ENCODE results near the gene CHRM1. TPM values are rescaled to one million over a fixed set of nuclear protein-coding genes. Genes with fewer than 3 reads are reported as not detected.

Gene CHRM1
- not detected for total RNA-seq
- total RNA-seq (2013) = not detected

GRCh38 chr11:62921201-62921572 lies at the start of gene CHRM1:
Gene CHRM1, minus strand, starts transcription at chr11:62921363. Its CDS starts 10,263 bp downstream, at chr11:62911100.
- peaks cover 5 to 19% of the 10 kb centered on the region in 2 donors for H3K4me1 Mint-ChIP-seq
- intact Hi-C loops (cut with micrococcal nuclease) = no loop called here
- WGBS (ENCODE audit: insufficient coverage) = 54% methylated on average over 8 of the region's 9 CpGs

GRCh38 chr11:62965574-62965973 lies 44.4 kb upstream of the CHRM1 start:
- H3K27ac ChIP-seq (ENCODE audit: low read length) = no peak overlapping the region
- no peak overlapping the region for H3K4me3 ChIP-seq (ENCODE audit: low read length)
- Mint-ChIP-seq H3K4me3 (no peak overlapping the region), H3K27me3 (ENCODE audit: low read depth in 2 of 2) (peaks cover 16 to 36% of the 10 kb centered on the region in 2 donors), H3K4me1 (no peaks in the 10 kb centered on the region), H3K36me3 (no peaks in the 10 kb centered on the region), H3K9me3 (no peaks in the 10 kb centered on the region), H3K27ac (no peak overlapping the region)
- no peak for TF ChIP-seq CTCF (IDR thresholded peaks at IDR 0.05)
- no peaks in the 10 kb centered on the region for H3K36me3 ChIP-seq (ENCODE audit: control insufficient read depth, insufficient read depth, low read length)
- DNase-seq (no peak), ATAC-seq (no peak)
- no peaks in the 10 kb centered on the region for H3K9me3 ChIP-seq (ENCODE audit: control insufficient read depth, insufficient read depth, low read length)
- H3K4me1 ChIP-seq (ENCODE audit: control insufficient read depth, insufficient read depth, low read length) = no peaks in the 10 kb centered on the region
- intact Hi-C loops (cut with micrococcal nuclease) = no loop called here
- 60% methylated on average over 2 of the region's 2 CpGs for WGBS (ENCODE audit: insufficient coverage)
- peaks cover 5% of the 10 kb centered on the region for H3K27me3 ChIP-seq (ENCODE audit: control insufficient read depth, insufficient read depth, low read length)

More at GRCh38 chr11:62921201-62921572, at the start of gene CHRM1:
- Mint-ChIP-seq H3K27ac (no peak within 1 kb of the TSS), H3K27me3 (ENCODE audit: low read depth in 2 of 2) (peaks cover 38 to 44% of the 10 kb centered on the region in 2 donors), H3K36me3 (no peaks in the 10 kb centered on the region), H3K9me3 (no peaks in the 10 kb centered on the region), H3K4me3 (no peak within 1 kb of the TSS)
- TF ChIP-seq CTCF (IDR thresholded peaks at IDR 0.05) = no peak
- Histone ChIP-seq H3K27me3 (ENCODE audit: control insufficient read depth, insufficient read depth, low read length) (peaks cover 23% of the 10 kb centered on the region), H3K4me3 (ENCODE audit: low read length) (no peak within 1 kb of the TSS), H3K4me1 (ENCODE audit: control insufficient read depth, insufficient read depth, low read length) (peaks cover 20% of the 10 kb centered on the region), H3K27ac (ENCODE audit: low read length) (no peak within 1 kb of the TSS), H3K36me3 (ENCODE audit: control insufficient read depth, insufficient read depth, low read length) (no peaks in the 10 kb centered on the region), H3K9me3 (ENCODE audit: control insufficient read depth, insufficient read depth, low read length) (no peaks in the 10 kb centered on the region)
- no peak for DNase-seq
- no peak for ATAC-seq

- H3K27me3 Mint-ChIP-seq (ENCODE audit: low read depth in 2 of 2) = peaks cover 10 to 18% of the 10 kb centered on the region in 2 donors
- no peak overlapping the region for H3K27ac ChIP-seq (ENCODE audit: low read length)
- no peak overlapping the region for H3K4me3 ChIP-seq (ENCODE audit: low read length)
- H3K36me3 Mint-ChIP-seq = no peaks in the 10 kb centered on the region
- DNase-seq (no peak), ATAC-seq (no peak)
- peaks cover 2% of the 10 kb centered on the region for H3K27me3 ChIP-seq (ENCODE audit: control insufficient read depth, insufficient read depth, low read length)
- no peaks in the 10 kb centered on the region for H3K4me1 ChIP-seq (ENCODE audit: control insufficient read depth, insufficient read depth, low read length)
- TF ChIP-seq CTCF (IDR thresholded peaks at IDR 0.05) = no peak
- H3K27ac Mint-ChIP-seq = no peak overlapping the region
- no peaks in the 10 kb centered on the region for H3K9me3 ChIP-seq (ENCODE audit: control insufficient read depth, insufficient read depth, low read length)
- H3K4me1 Mint-ChIP-seq = no peaks in the 10 kb centered on the region
- no peaks in the 10 kb centered on the region for H3K9me3 Mint-ChIP-seq
- intact Hi-C loops (cut with micrococcal nuclease) = no loop called here
- H3K4me3 Mint-ChIP-seq = no peak overlapping the region
- no peaks in the 10 kb centered on the region for H3K36me3 ChIP-seq (ENCODE audit: control insufficient read depth, insufficient read depth, low read length)
- WGBS (ENCODE audit: insufficient coverage) = 92% methylated on average over 2 of the region's 3 CpGs
Measured at GRCh38 chr11:62962391-62962790, 41.2 kb upstream of the CHRM1 start.

- WGBS (ENCODE audit: insufficient coverage) = 79% methylated on average over 4 of the region's 4 CpGs
- ATAC-seq (no peak), DNase-seq (no peak)
- H3K27ac Mint-ChIP-seq = no peak overlapping the region
- no peaks in the 10 kb centered on the region for H3K36me3 Mint-ChIP-seq
- H3K4me1 Mint-ChIP-seq = no peaks in the 10 kb centered on the region
- no peaks in the 10 kb centered on the region for H3K36me3 ChIP-seq (ENCODE audit: control insufficient read depth, insufficient read depth, low read length)
- TF ChIP-seq CTCF (IDR thresholded peaks at IDR 0.05) = no peak
- H3K4me3 Mint-ChIP-seq = no peak overlapping the region
- H3K4me1 ChIP-seq (ENCODE audit: control insufficient read depth, insufficient read depth, low read length) = no peaks in the 10 kb centered on the region
- no peak overlapping the region for H3K4me3 ChIP-seq (ENCODE audit: low read length)
- intact Hi-C loops (cut with micrococcal nuclease) = no loop called here
- H3K27ac ChIP-seq (ENCODE audit: low read length) = no peak overlapping the region
- peaks cover 5 to 6% of the 10 kb centered on the region in 2 donors for H3K27me3 Mint-ChIP-seq (ENCODE audit: low read depth in 2 of 2)
- H3K27me3 ChIP-seq (ENCODE audit: control insufficient read depth, insufficient read depth, low read length) = no peaks in the 10 kb centered on the region
- H3K9me3 Mint-ChIP-seq = no peaks in the 10 kb centered on the region
- no peaks in the 10 kb centered on the region for H3K9me3 ChIP-seq (ENCODE audit: control insufficient read depth, insufficient read depth, low read length)
Measured at GRCh38 chr11:62961017-62961570, 39.9 kb upstream of the CHRM1 start.
